Mesenteric fat pad (tissue), 1 donor: ENCODE data around the gene SULT1B1. TPM values are rescaled to one million over a fixed set of nuclear protein-coding genes. Genes with fewer than 3 reads are reported as not detected.
"Not testable (repeated sequence)": the region's sequence is repeated elsewhere in the genome, so short reads cannot be mapped to it uniquely, and the experiment has no call there.

Experiments used
- DNase-seq: peaks from one replicate; pipeline ENCODE4 v3.0.0-alpha.2; 2020; ENCODE audit warnings: low spot score
- long read RNA-seq: library from polyadenylated mRNA; unstranded; transcript quantifications from one replicate; pipeline ENCODE4 v2.0.0, GENCODE V29; 2020
- total RNA-seq: library from RNA; stranded (reverse); fragmentation: NEBNext Ultra II Directional; extraction: Animal tissue kit (Norgen Biotek cat#: 25700); gene quantifications from one replicate; pipeline ENCODE4 v1.2.1, GENCODE V29; 2021
- donor health status: DM: yes; HTN: yes; CAD: no.

SULT1B1 gene
- 5.4 TPM for total RNA-seq
- long read RNA-seq, partial matches to known transcripts, result 0 of 2 reads
- long read RNA-seq, other reads (novel, unspliced or antisense), result 2 of 2 reads

- no peak for DNase-seq
These were observed at the start of gene SULT1B1 for GRCh38 chr4:69760455-69760854. SULT1B1 (minus strand) TSS chr4:69760620; CDS start chr4:69755217, 5,403 bp downstream.

- DNase-seq, result no peak
These were observed 40.2 kb upstream of the SULT1B1 start for GRCh38 chr4:69800599-69800998.

- no peak for DNase-seq
These were observed 38.9 kb upstream of the SULT1B1 start for GRCh38 chr4:69799337-69799736.

GRCh38 chr4:69793732-69794131 lies 33.3 kb upstream of the SULT1B1 start:
- no peak for DNase-seq

- DNase-seq, result no peak
These were observed 27.5 kb upstream of the SULT1B1 start for GRCh38 chr4:69787879-69788278.

GRCh38 chr4:69786547-69786946 lies 26.1 kb upstream of the SULT1B1 start:
- DNase-seq, result no peak

- DNase-seq, result no peak
These were observed 24.9 kb upstream of the SULT1B1 start for GRCh38 chr4:69785211-69785831.

GRCh38 chr4:69782651-69783310 lies 22.4 kb upstream of the SULT1B1 start:
- DNase-seq, result no peak

- no peak for DNase-seq
These were observed 21.3 kb upstream of the SULT1B1 start for GRCh38 chr4:69781458-69782418.

- DNase-seq, result no peak
These were observed 19.7 kb upstream of the SULT1B1 start for GRCh38 chr4:69780141-69780540.

- no peak for DNase-seq
These were observed 16.3 kb upstream of the SULT1B1 start for GRCh38 chr4:69776696-69777095.

GRCh38 chr4:69775321-69775867 lies 15.0 kb upstream of the SULT1B1 start:
- no peak for DNase-seq

- no peak for DNase-seq
These were observed 13.1 kb upstream of the SULT1B1 start for GRCh38 chr4:69773484-69773883.

GRCh38 chr4:69768554-69768953 lies 8.1 kb upstream of the SULT1B1 start:
- not testable (repeated sequence) for DNase-seq

- no peak for DNase-seq
These were observed 5.3 kb upstream of the SULT1B1 start for GRCh38 chr4:69765751-69766150.

- no peak for DNase-seq
These were observed 3.9 kb upstream of the SULT1B1 start for GRCh38 chr4:69764311-69764710.

GRCh38 chr4:69763233-69763632 lies 2.8 kb upstream of the SULT1B1 start:
- no peak for DNase-seq

- no peak for DNase-seq
These were observed 1.2 kb downstream of the SULT1B1 start for GRCh38 chr4:69759189-69759604.

- no peak for DNase-seq
These were observed 3.0 kb downstream of the SULT1B1 start for GRCh38 chr4:69757464-69757863.

GRCh38 chr4:69754926-69755580 lies 5.4 kb downstream of the SULT1B1 start:
- no peak for DNase-seq

GRCh38 chr4:69753686-69754085 lies 6.7 kb downstream of the SULT1B1 start:
- no peak for DNase-seq
